ENCODE data around the gene RALY. TPM values are rescaled to one million over a fixed set of nuclear protein-coding genes. Genes with fewer than 3 reads are reported as not detected.

RALY gene
- polyA plus RNA-seq, 1 donor from 2014 or later: 221 TPM

DNA sequence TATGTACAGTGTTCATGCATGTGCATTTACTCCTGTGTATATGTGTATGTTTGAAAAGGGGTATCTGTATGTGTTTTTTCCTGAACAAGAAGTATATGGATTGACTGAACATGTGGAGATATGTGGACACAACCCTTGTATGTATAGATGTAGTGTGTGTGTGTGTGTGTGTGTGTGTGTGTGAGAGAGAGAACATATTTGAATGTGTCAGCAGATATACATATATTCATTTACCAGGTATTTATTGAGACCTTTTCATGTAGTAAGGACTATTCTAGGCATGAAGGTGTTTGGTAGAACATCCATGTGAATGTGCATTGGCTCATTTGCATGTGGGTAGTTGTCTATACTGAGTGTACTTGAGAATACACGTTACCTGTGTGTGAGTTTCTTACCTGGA is 79.1 kb downstream of the RALY start:
- H4K20me1 ChIP-seq (ENCODE audit: insufficient read depth): no peaks in the 10 kb centered on the region
- H3K36me3 ChIP-seq (ENCODE audit: insufficient read depth, low read length): no peaks in the 10 kb centered on the region
- no peak overlapping the region for H3K4me3 ChIP-seq (ENCODE audit: low read length)
- H3F3A ChIP-seq (ENCODE audit: insufficient read depth, low read length, poor library complexity, severe bottlenecking): no peaks in the 10 kb centered on the region
- H2AFZ ChIP-seq (ENCODE audit: low read depth, low read length): no peak overlapping the region
- no peaks in the 10 kb centered on the region for H3K9me2 ChIP-seq (ENCODE audit: insufficient read depth, low read length)
- H3K9me3 ChIP-seq (ENCODE audit: low read length): no peaks in the 10 kb centered on the region
- no peak for TF ChIP-seq MXI1 (conservative IDR thresholded peaks at IDR 0.05; ENCODE audit: poor library complexity, severe bottlenecking)
- no peak for TF ChIP-seq EP300 (conservative IDR thresholded peaks at IDR 0.05; ENCODE audit: poor library complexity, severe bottlenecking)
- no peak for TF ChIP-seq EZH2 (IDR thresholded peaks at IDR 0.05; ENCODE audit: borderline replicate concordance, insufficient read depth, low read length, poor library complexity, severe bottlenecking)
- no peak for TF ChIP-seq CTCF (IDR thresholded peaks at IDR 0.05; ENCODE audit: poor library complexity, severe bottlenecking)
- TF ChIP-seq, protein P1, sequence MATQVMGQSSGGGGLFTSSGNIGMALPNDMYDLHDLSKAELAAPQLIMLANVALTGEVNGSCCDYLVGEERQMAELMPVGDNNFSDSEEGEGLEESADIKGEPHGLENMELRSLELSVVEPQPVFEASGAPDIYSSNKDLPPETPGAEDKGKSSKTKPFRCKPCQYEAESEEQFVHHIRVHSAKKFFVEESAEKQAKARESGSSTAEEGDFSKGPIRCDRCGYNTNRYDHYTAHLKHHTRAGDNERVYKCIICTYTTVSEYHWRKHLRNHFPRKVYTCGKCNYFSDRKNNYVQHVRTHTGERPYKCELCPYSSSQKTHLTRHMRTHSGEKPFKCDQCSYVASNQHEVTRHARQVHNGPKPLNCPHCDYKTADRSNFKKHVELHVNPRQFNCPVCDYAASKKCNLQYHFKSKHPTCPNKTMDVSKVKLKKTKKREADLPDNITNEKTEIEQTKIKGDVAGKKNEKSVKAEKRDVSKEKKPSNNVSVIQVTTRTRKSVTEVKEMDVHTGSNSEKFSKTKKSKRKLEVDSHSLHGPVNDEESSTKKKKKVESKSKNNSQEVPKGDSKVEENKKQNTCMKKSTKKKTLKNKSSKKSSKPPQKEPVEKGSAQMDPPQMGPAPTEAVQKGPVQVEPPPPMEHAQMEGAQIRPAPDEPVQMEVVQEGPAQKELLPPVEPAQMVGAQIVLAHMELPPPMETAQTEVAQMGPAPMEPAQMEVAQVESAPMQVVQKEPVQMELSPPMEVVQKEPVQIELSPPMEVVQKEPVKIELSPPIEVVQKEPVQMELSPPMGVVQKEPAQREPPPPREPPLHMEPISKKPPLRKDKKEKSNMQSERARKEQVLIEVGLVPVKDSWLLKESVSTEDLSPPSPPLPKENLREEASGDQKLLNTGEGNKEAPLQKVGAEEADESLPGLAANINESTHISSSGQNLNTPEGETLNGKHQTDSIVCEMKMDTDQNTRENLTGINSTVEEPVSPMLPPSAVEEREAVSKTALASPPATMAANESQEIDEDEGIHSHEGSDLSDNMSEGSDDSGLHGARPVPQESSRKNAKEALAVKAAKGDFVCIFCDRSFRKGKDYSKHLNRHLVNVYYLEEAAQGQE (IDR thresholded peaks at IDR 0.05; ENCODE audit: borderline replicate concordance): no peak
- no peak for TF ChIP-seq SMC3 (conservative IDR thresholded peaks at IDR 0.05; ENCODE audit: poor library complexity)
- TF ChIP-seq TAF1 (IDR thresholded peaks at IDR 0.05; ENCODE audit: low read depth): no peak
- TF ChIP-seq POLR2AphosphoS5 (IDR thresholded peaks at IDR 0.05): no peak
- no peak for TF ChIP-seq RAD21 (conservative IDR thresholded peaks at IDR 0.05)
- H3K27ac ChIP-seq (ENCODE audit: low read length): no peak overlapping the region
- peaks cover 3% of the 10 kb centered on the region for H3K79me2 ChIP-seq (replicated peaks; ENCODE audit: insufficient read depth, low read length)
- no peaks in the 10 kb centered on the region for H3K27me3 ChIP-seq (ENCODE audit: insufficient read depth, low read depth, low read length)
- no peak overlapping the region for H3K9ac ChIP-seq (ENCODE audit: low read length)
- no peak overlapping the region for H3K4me2 ChIP-seq (ENCODE audit: low read length)

DNA sequence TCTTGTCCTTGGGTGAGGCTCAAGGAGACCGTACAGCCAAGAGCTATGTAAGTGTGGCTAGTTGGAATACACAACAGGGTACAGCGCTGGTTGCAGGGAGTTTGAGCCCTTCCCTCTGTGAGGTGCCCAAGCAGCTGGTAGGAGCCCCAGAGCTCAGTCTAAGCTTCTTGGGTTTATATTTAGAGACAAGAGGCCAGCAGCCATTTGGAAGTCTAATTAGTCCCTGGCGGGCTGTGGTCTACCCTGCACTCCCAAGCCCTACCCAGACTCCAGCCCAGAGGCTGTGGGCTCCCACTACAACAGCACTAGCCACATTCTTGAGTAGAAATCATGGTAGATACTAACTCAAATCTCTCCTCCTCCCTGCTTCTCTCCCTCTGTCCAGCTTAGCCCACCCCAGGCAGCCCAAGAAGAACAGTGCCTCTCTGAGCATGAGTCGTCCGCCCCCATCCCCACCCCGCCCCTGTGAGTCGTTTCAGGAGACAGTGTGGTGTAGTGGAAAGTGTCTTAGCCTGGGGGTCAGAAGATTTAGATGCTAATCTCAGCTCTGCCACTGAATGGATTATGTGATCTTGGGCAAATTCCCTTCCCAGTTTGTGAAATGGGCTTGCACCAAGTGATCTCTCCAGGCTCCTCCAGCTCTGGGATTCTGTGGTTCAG is 80.5 kb downstream of the RALY start:
- no peak overlapping the region for H2AFZ ChIP-seq (ENCODE audit: low read depth, low read length)
- H3K36me3 ChIP-seq (ENCODE audit: insufficient read depth, low read length): no peaks in the 10 kb centered on the region
- no peak overlapping the region for H3K4me3 ChIP-seq (ENCODE audit: low read length)
- H3K9ac ChIP-seq (ENCODE audit: low read length): no peak overlapping the region
- no peak overlapping the region for H3K4me2 ChIP-seq (ENCODE audit: low read length)
- TF ChIP-seq RAD21 (conservative IDR thresholded peaks at IDR 0.05) (no peak), POLR2AphosphoS5 (IDR thresholded peaks at IDR 0.05) (no peak), TAF1 (IDR thresholded peaks at IDR 0.05; ENCODE audit: low read depth) (no peak), EP300 (conservative IDR thresholded peaks at IDR 0.05; ENCODE audit: poor library complexity, severe bottlenecking) (no peak), SMC3 (conservative IDR thresholded peaks at IDR 0.05; ENCODE audit: poor library complexity) (no peak), CTCF (IDR thresholded peaks at IDR 0.05; ENCODE audit: poor library complexity, severe bottlenecking) (no peak), EZH2 (IDR thresholded peaks at IDR 0.05; ENCODE audit: borderline replicate concordance, insufficient read depth, low read length, poor library complexity, severe bottlenecking) (no peak), MXI1 (conservative IDR thresholded peaks at IDR 0.05; ENCODE audit: poor library complexity, severe bottlenecking) (no peak)
- TF ChIP-seq, protein P1 (IDR thresholded peaks at IDR 0.05; ENCODE audit: borderline replicate concordance): no peak
- H3K9me3 ChIP-seq (ENCODE audit: low read length): no peaks in the 10 kb centered on the region
- no peak overlapping the region for H3K27ac ChIP-seq (ENCODE audit: low read length)
- H3K27me3 ChIP-seq (ENCODE audit: insufficient read depth, low read depth, low read length): no peaks in the 10 kb centered on the region
- no peaks in the 10 kb centered on the region for H3F3A ChIP-seq (ENCODE audit: insufficient read depth, low read length, poor library complexity, severe bottlenecking)
- no peaks in the 10 kb centered on the region for H3K9me2 ChIP-seq (ENCODE audit: insufficient read depth, low read length)
- H4K20me1 ChIP-seq (ENCODE audit: insufficient read depth): no peaks in the 10 kb centered on the region
- peaks cover 3% of the 10 kb centered on the region for H3K79me2 ChIP-seq (replicated peaks; ENCODE audit: insufficient read depth, low read length)
